Smooth muscle cell (in vitro differentiated cells): ENCODE results near the gene MYO5A. TPM values are rescaled to one million over a fixed set of nuclear protein-coding genes. Genes with fewer than 3 reads are reported as not detected.
A peak's percentile ranks its signal among the peaks of the same experiment; 100 is the strongest.

Experiments used
- DNase-seq: peaks from one replicate; lab custom pipeline; 2025; ENCODE audit not compliant: unreplicated experiment; lab: John Stamatoyannopoulos, UW
- H2AFZ ChIP-seq: fragments of 200-600 bp; sonication (generic); 2 replicates; pipeline ENCODE4 v1.6.0; 2016; ENCODE audit warnings: antibody characterized with exemption, low read depth, mild to moderate bottlenecking
- H3F3A ChIP-seq: fragments of 200-600 bp; sonication (generic); 2 replicates; pipeline ENCODE4 v1.6.0; 2017; ENCODE audit warnings: antibody characterized with exemption, low read depth
- H3K27ac ChIP-seq: fragments of 200-600 bp; sonication (generic); 2 replicates; pipeline ENCODE4 v1.5.1; 2016; ENCODE audit warnings: low read depth, mild to moderate bottlenecking
- H3K27me3 ChIP-seq: fragments of 200-600 bp; sonication (generic); 2 replicates; pipeline ENCODE4 v1.6.1; 2016; ENCODE audit warnings: low read depth, mild to moderate bottlenecking
- H3K36me3 ChIP-seq: fragments of 200-600 bp; sonication (generic); 2 replicates; pipeline ENCODE4 v1.5.1; 2016; ENCODE audit warnings: low read depth
- H3K4me1 ChIP-seq: fragments of 200-600 bp; sonication (generic); 2 replicates; pipeline ENCODE4 v1.5.1; 2016; ENCODE audit warnings: low read depth
- H3K4me2 ChIP-seq: fragments of 200-600 bp; sonication (generic); 2 replicates; pipeline ENCODE4 v1.6.0; 2016; ENCODE audit warnings: mild to moderate bottlenecking
- H3K4me3 ChIP-seq: fragments of 200-600 bp; sonication (generic); 2 replicates; pipeline ENCODE4 v1.5.1; 2016; ENCODE audit warnings: mild to moderate bottlenecking
- H3K79me2 ChIP-seq: fragments of 200-600 bp; sonication (generic); 2 replicates; pipeline ENCODE4 v1.6.0; 2016; ENCODE audit warnings: low read depth, mild to moderate bottlenecking
- H3K9ac ChIP-seq: fragments of 200-600 bp; sonication (generic); 2 replicates; pipeline ENCODE4 v1.6.0; 2016; ENCODE audit warnings: low read depth
- H3K9me3 ChIP-seq: fragments of 200-600 bp; sonication (generic); replicated peaks from 2 replicates; pipeline ENCODE4 v1.5.1; 2016; ENCODE audit warnings: low read depth
- H4K20me1 ChIP-seq: fragments of 200-600 bp; sonication (generic); 2 replicates; pipeline ENCODE4 v1.6.0; 2016; ENCODE audit warnings: low read depth
- WGBS: methylation state at CpG from one replicate; pipeline ENCODE4 v1.1.7; 2016; ENCODE audit warnings: low lambda C conversion rate; 5-methylcytosine and 5-hydroxymethylcytosine counted together
- polyA plus RNA-seq: library from polyadenylated mRNA; unstranded; fragments of >200 nt; fragmentation: Nextera tagmentation; extraction: Ambion mirVana; gene quantifications from 2 replicates; pipeline ENCODE4 v1.2.1, GENCODE V29; 2016
- total RNA-seq: library from RNA; depleted of rRNA; stranded (reverse); fragments of >200 nt; gene quantifications from 2 replicates; pipeline ENCODE4 v1.2.3, GENCODE V29; 2014
- TF ChIP-seq, protein P1 (sequence below): fragments of 200-600 bp; sonication (generic); IDR thresholded peaks from 2 replicates; pipeline ENCODE4 v1.5.1; 2017; ENCODE audit warnings: borderline replicate concordance, mild to moderate bottlenecking, antibody characterized with exemption; ENCODE audit not compliant: insufficient read depth, poor library complexity, severe bottlenecking

Gene MYO5A
- total and polyA plus RNA-seq, 2 experiments from 2014 or later, result 29.4 to 68.8 TPM

DNA sequence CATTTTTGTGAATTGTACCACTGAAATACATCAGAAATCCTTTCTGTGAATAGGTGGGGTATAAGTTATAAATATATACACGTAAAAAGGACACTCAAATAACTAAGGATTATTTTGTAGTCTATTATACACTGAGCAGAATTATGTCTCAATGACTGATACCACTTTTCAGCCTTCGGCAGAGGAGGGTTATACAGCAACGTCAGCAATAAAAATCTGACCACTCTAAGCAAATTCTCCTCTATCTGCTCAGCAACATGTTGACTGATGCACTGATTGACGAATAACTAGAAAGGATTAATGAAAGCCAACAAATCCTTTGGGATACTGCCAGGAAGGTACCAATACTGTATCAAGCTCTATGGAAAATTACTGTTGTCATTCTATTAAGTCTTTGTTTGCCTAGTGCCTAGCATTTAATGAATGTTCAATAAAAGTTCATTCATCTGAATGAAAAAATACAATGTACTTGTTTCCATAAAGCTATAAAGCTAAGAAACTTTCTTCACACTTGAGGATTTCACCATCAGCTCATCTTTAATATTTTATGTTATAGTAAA is 34.9 kb upstream of the MYO5A start:
- Histone ChIP-seq H3F3A (peaks cover 19% of the 10 kb centered on the region), H4K20me1 (peaks cover 93% of the 10 kb centered on the region), H3K36me3 (no peaks in the 10 kb centered on the region), H3K4me2 (no peak overlapping the region), H3K27me3 (no peaks in the 10 kb centered on the region), H3K27ac (no peak overlapping the region), H3K9me3 (no peaks in the 10 kb centered on the region), H3K79me2 (peaks cover 99% of the 10 kb centered on the region), H2AFZ (no peak overlapping the region), H3K4me3 (no peak overlapping the region), H3K4me1 (peaks cover 30% of the 10 kb centered on the region), H3K9ac (no peak overlapping the region)
- 82% methylated on average over 4 of the region's 4 CpGs for WGBS
- TF ChIP-seq, protein P1, sequence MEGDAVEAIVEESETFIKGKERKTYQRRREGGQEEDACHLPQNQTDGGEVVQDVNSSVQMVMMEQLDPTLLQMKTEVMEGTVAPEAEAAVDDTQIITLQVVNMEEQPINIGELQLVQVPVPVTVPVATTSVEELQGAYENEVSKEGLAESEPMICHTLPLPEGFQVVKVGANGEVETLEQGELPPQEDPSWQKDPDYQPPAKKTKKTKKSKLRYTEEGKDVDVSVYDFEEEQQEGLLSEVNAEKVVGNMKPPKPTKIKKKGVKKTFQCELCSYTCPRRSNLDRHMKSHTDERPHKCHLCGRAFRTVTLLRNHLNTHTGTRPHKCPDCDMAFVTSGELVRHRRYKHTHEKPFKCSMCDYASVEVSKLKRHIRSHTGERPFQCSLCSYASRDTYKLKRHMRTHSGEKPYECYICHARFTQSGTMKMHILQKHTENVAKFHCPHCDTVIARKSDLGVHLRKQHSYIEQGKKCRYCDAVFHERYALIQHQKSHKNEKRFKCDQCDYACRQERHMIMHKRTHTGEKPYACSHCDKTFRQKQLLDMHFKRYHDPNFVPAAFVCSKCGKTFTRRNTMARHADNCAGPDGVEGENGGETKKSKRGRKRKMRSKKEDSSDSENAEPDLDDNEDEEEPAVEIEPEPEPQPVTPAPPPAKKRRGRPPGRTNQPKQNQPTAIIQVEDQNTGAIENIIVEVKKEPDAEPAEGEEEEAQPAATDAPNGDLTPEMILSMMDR, result no peak
- DNase-seq, result no peak

GRCh38 chr15:52559575-52559974 is 30.9 kb upstream of the MYO5A start:
- H2AFZ ChIP-seq, result no peak overlapping the region
- H3K27ac ChIP-seq, result peak overlapping the region; percentile 91
- 28% methylated on average over 2 of the region's 2 CpGs for WGBS
- H3K4me1 ChIP-seq, result peaks cover 24% of the 10 kb centered on the region
- TF ChIP-seq, protein P1, result no peak
- H3K79me2 ChIP-seq, result peaks cover 100% of the 10 kb centered on the region
- H3F3A ChIP-seq, result peaks cover 14% of the 10 kb centered on the region
- H3K9ac ChIP-seq, result no peak overlapping the region
- H4K20me1 ChIP-seq, result peaks cover 58% of the 10 kb centered on the region
- H3K4me3 ChIP-seq, result no peak overlapping the region
- H3K4me2 ChIP-seq, result peak overlapping the region; percentile 76
- peaks cover under 1% of the 10 kb centered on the region for H3K36me3 ChIP-seq
- DNase-seq, result no peak
- H3K9me3 ChIP-seq, result no peaks in the 10 kb centered on the region
- no peaks in the 10 kb centered on the region for H3K27me3 ChIP-seq

- Histone ChIP-seq H3K4me3 (no peak overlapping the region), H3K9me3 (no peaks in the 10 kb centered on the region), H3K4me1 (peaks cover 24% of the 10 kb centered on the region), H4K20me1 (peaks cover 54% of the 10 kb centered on the region), H3K4me2 (peak overlapping the region; percentile 76), H3K9ac (peak overlapping the region; percentile 64), H3F3A (peaks cover 14% of the 10 kb centered on the region), H3K36me3 (peaks cover 3% of the 10 kb centered on the region), H3K27me3 (no peaks in the 10 kb centered on the region), H3K27ac (peak overlapping the region; percentile 91), H3K79me2 (peaks cover 100% of the 10 kb centered on the region), H2AFZ (no peak overlapping the region)
- DNase-seq, result no peak
- 72% methylated on average over 6 of the region's 6 CpGs for WGBS
- TF ChIP-seq, protein P1, result no peak
Observed at GRCh38 chr15:52559022-52559421, 30.3 kb upstream of the MYO5A start.

- peak overlapping the region; percentile 91 for H3K27ac ChIP-seq
- TF ChIP-seq, protein P1, result no peak
- H3K9me3 ChIP-seq, result no peaks in the 10 kb centered on the region
- H3K4me2 ChIP-seq, result peak overlapping the region; percentile 76
- H3K4me1 ChIP-seq, result peaks cover 24% of the 10 kb centered on the region
- peaks cover 100% of the 10 kb centered on the region for H3K79me2 ChIP-seq
- DNase-seq, result no peak
- H3K9ac ChIP-seq, result peak overlapping the region; percentile 70
- WGBS, result 59% methylated on average over 5 of the region's 5 CpGs
- peaks cover 3% of the 10 kb centered on the region for H3K36me3 ChIP-seq
- no peaks in the 10 kb centered on the region for H3K27me3 ChIP-seq
- no peak overlapping the region for H3K4me3 ChIP-seq
- H3F3A ChIP-seq, result peaks cover 14% of the 10 kb centered on the region
- H4K20me1 ChIP-seq, result peaks cover 54% of the 10 kb centered on the region
- no peak overlapping the region for H2AFZ ChIP-seq
Observed at GRCh38 chr15:52558196-52558595, 29.5 kb upstream of the MYO5A start.
